K562 (cell line): ENCODE data around the gene BAZ2A. TPM values are rescaled to one million over a fixed set of nuclear protein-coding genes. Genes with fewer than 3 reads are reported as not detected.

Experiments
- CBFA2T2 ChIP-seq: fragments of 450-650 bp; conservative IDR thresholded peaks from 2 replicates; pipeline ENCODE4 v1.6.1; 2017; ENCODE audit warnings: mild to moderate bottlenecking
- CBFA2T3 ChIP-seq: fragments of 450-650 bp; IDR thresholded peaks from 2 replicates; pipeline ENCODE4 v1.6.1; 2017
- CLOCK ChIP-seq: fragments of 250-450 bp; sonication (Bioruptor Pico); IDR thresholded peaks from 2 replicates; pipeline ENCODE4 v1.4.0; 2020; ENCODE audit warnings: mild to moderate bottlenecking, moderate library complexity, borderline replicate concordance
- DPF2 ChIP-seq: fragments of 450-650 bp; IDR thresholded peaks from 2 replicates; pipeline ENCODE4 v1.6.1; 2016
- EP300 ChIP-seq: IDR thresholded peaks from 2 replicates; pipeline ENCODE4 v1.6.1; 2012; ENCODE audit warnings: low read length, improper control_type of control experiment
- ETV5 ChIP-seq: sonication (generic); formaldehyde crosslinking; IDR thresholded peaks from 2 replicates; pipeline ENCODE4 v1.4.0; 2020; ENCODE audit warnings: low read depth, mild to moderate bottlenecking, missing genetic modification reagents
- GTF2A2 ChIP-seq: IDR thresholded peaks from 2 replicates; pipeline ENCODE4 v1.6.1; 2016; ENCODE audit warnings: mild to moderate bottlenecking, missing genetic modification characterization, missing compliant biosample characterization
- ID3 ChIP-seq, 2 experiments: fragments of 250-450 bp in 1 of 2; fragments of 450-650 bp in 1 of 2; sonication (Bioruptor Pico) in 1 of 2; IDR thresholded peaks; 2 replicates each; pipeline versions ENCODE4 v1.6.1 to v1.8.0; 2016 to 2021; ENCODE audit warnings: mild to moderate bottlenecking in 2 of 2, moderate library complexity in 2 of 2, missing compliant biosample characterization in 1 of 2, missing genetic modification characterization in 1 of 2
- JUN ChIP-seq, 2 experiments: sonication (generic) in 1 of 2; formaldehyde crosslinking in 1 of 2; IDR thresholded peaks; 2 replicates each; pipeline versions ENCODE4 v1.6.1 to v1.8.0; 2012 to 2022; ENCODE audit warnings: borderline replicate concordance in 2 of 2, mild to moderate bottlenecking in 2 of 2, improper control_type of control experiment in 1 of 2, low read depth in 1 of 2, low read length in 1 of 2, missing genetic modification reagents in 1 of 2
- KDM1A ChIP-seq, 2 experiments: fragments of 450-650 bp; IDR thresholded peaks; 2 replicates each; pipeline ENCODE4 v1.6.1; 2016; ENCODE audit warnings: mild to moderate bottlenecking in 2 of 2
- KLF16 ChIP-seq: IDR thresholded peaks from 2 replicates; pipeline ENCODE4 v1.6.1; 2016; ENCODE audit warnings: antibody characterized with exemption
- NCOA2 ChIP-seq, 2 experiments: fragments of 450-650 bp; IDR thresholded peaks; 2 replicates each; pipeline ENCODE4 v1.6.1; 2018; ENCODE audit warnings: mild to moderate bottlenecking in 2 of 2, moderate library complexity in 1 of 2; ENCODE audit not compliant: partially characterized antibody in 2 of 2
- NR2C2 ChIP-seq, 2 experiments: fragments of 200-800 bp in 1 of 2; sonication (Bioruptor generic) in 1 of 2; sonication (generic) in 1 of 2; formaldehyde crosslinking in 1 of 2; IDR thresholded peaks; 2 replicates each; pipeline versions ENCODE4 v1.6.1 to v1.8.0; 2016 to 2022; ENCODE audit warnings: mild to moderate bottlenecking in 1 of 2, missing compliant biosample characterization in 1 of 2, missing genetic modification characterization in 1 of 2, missing genetic modification reagents in 1 of 2
- PKNOX1 ChIP-seq: fragments of 450-650 bp; IDR thresholded peaks from 2 replicates; pipeline ENCODE4 v1.6.1; 2016
- RCOR1 ChIP-seq, 2 experiments: IDR thresholded peaks; 2 replicates each; pipeline ENCODE4 v1.6.1; 2012; ENCODE audit warnings: low read depth in 2 of 2, low read length in 2 of 2, borderline replicate concordance in 1 of 2, improper control_type of control experiment in 1 of 2
- SMARCA4 ChIP-seq: fragments of 450-650 bp; IDR thresholded peaks from 2 replicates; pipeline ENCODE4 v1.6.1; 2016
- SMARCC2 ChIP-seq: fragments of 450-650 bp; IDR thresholded peaks from 2 replicates; pipeline ENCODE4 v1.6.1; 2017; ENCODE audit warnings: antibody characterized with exemption, moderate library complexity, mild to moderate bottlenecking, low read depth
- VEZF1 ChIP-seq: fragments of 200-800 bp; sonication (Bioruptor generic); IDR thresholded peaks from 2 replicates; pipeline ENCODE4 v1.6.1; 2017; ENCODE audit warnings: missing genetic modification characterization, missing compliant biosample characterization
- XRCC3 ChIP-seq: fragments of 450-650 bp; IDR thresholded peaks from 2 replicates; pipeline ENCODE4 v1.6.1; 2017; ENCODE audit warnings: mild to moderate bottlenecking, moderate library complexity
- ZBTB7A ChIP-seq: IDR thresholded peaks from 2 replicates; pipeline ENCODE4 v1.6.1; 2011; ENCODE audit warnings: low read depth, mild to moderate bottlenecking, low read length, moderate library complexity, borderline replicate concordance; ENCODE audit not compliant: control insufficient read depth
- polyA plus RNA-seq, 8 experiments: library from polyadenylated mRNA; depleted of rRNA in 4 of 8; stranded (reverse) in 5 of 8; unstranded in 3 of 8; fragments of >200 nt; fragmentation: Nextera tagmentation in 2 of 8; fragmentation: Illumina TruSeq in 1 of 8; extraction: Ambion mirVana in 2 of 8; extraction: Trizol in 1 of 8; gene quantifications; 2 replicates each; pipeline versions ENCODE4 v1.2.1 to v1.2.3, GENCODE V29; 2011 to 2014; ENCODE audit warnings: inconsistent platforms in 1 of 8, missing spikeins in 1 of 8
- total RNA-seq, 7 experiments: library from RNA; depleted of rRNA in 6 of 7; stranded (reverse); fragments of >200 nt in 6 of 7; fragmentation: Illumina TruSeq in 2 of 7; extraction: Trizol in 2 of 7; gene quantifications; 2 replicates each; pipeline versions ENCODE4 v1.2.1 to v1.2.3, GENCODE V29; 2011 to 2021; ENCODE audit warnings: low replicate concordance in 1 of 7

Gene BAZ2A
- total and polyA plus RNA-seq, 9 of the 15 experiments (the other 6 are each of a cell fraction or from before 2014, with no cell fraction given): 4.5 to 86.4 (median 26.2) TPM

- TF ChIP-seq PKNOX1 (no peak), SMARCC2 (0 out of 2 replicates have a peak, but pooled peaks have one; percentile 20), NCOA2 (IDR thresholded peaks at IDR 0.05; ENCODE audit: partially characterized antibody in 2 of 2) (peak in 1 of 2 experiments; percentile 17), DPF2 (peak; percentile 77), CBFA2T2 (peak; percentile 69), RCOR1 (IDR thresholded peaks at IDR 0.05; ENCODE audit: borderline replicate concordance in 1 of 2, low read depth in 2 of 2, low read length in 2 of 2) (peak in 1 of 2 experiments; percentile 57; a peak in 2 of 4 replicates), ZBTB7A (peak; percentile 58; the same call in 1 of the 2 replicates), KLF16 (0 out of 2 replicates have a peak, but pooled peaks have one; percentile 47), GTF2A2 (tag) (no peak), SMARCA4 (peak; percentile 69), VEZF1 (CRISPR knock-in tag) (0 out of 2 replicates have a peak, but pooled peaks have one; percentile 20), EP300 (peak; percentile 70; the same call in 1 of the 2 replicates), JUN (IDR thresholded peaks at IDR 0.05; ENCODE audit: borderline replicate concordance, low read depth, low read length) (peak; percentile 36; the same call in 1 of the 2 replicates), JUN (CRISPR knock-in tag; IDR thresholded peaks at IDR 0.05; ENCODE audit: borderline replicate concordance) (no peak), NR2C2 (CRISPR knock-in tag; IDR thresholded peaks at IDR 0.05) (no peak), NR2C2 (tag; IDR thresholded peaks at IDR 0.05) (peak; percentile 55), ID3 (CRISPR knock-in tag; IDR thresholded peaks at IDR 0.05) (no peak), ID3 (tag; IDR thresholded peaks at IDR 0.05) (no peak), KDM1A (IDR thresholded peaks at IDR 0.05) (peak; percentile 76; a peak in 3 of 4 replicates), CLOCK (CRISPR knock-in tag) (no peak), CBFA2T3 (peak; percentile 86), XRCC3 (no peak), ETV5 (CRISPR knock-in tag) (0 out of 2 replicates have a peak, but pooled peaks have one; percentile 38)
These were observed 48.5 kb downstream of the BAZ2A start (continued) for GRCh38 chr12:56581418-56582145.
